ENCODE results near the gene MUC20. TPM values are rescaled to one million over a fixed set of nuclear protein-coding genes. Genes with fewer than 3 reads are reported as not detected.
"Not testable (repeated sequence)": the region's sequence is repeated elsewhere in the genome, so short reads cannot be mapped to it uniquely, and the experiment has no call there.

The MUC20 gene
- total RNA-seq, 3 donors from 2014 or later = 29.5 to 147 (median 112) TPM

DNA sequence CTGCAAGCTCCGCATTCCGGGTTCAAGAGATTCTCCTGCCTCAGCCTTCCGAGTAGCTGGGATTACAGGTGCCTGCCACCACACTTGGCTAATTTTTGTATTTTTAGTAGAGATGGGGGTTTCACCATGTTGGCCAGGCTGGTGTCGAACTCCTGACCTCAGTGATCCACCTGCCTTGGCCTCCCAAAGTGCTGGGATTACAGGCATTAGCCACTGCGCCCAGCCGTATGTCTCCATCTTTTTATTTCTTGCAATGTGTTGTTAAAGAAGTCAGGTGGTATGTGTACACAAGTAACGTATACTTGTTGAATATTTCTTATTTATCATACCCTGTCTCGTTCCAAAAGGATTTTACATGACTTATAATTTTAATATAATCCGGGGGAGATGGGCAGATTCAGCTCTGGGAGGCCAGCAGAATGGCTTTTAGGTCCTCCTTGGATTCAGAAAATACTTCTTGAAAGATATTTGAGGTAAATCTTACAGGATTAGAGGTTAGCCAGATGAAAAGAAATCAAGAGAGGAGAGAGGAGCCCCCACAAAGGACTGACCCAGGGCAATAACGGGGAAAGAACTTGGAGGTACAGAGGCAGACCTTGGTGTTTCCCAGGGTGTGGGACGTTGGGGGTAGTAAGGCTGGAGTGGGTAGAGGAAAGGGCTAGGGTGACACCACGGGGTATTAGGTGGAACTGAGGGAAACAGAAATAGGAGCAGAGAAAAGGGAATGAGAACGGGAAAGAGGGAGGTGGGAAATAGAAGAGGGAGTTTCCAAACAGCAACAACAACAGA lies 27.2 kb upstream of the MUC20 start:
- DNase-seq = no peak
- Histone ChIP-seq H3K4me3 (no peak overlapping the region), H3K9me3 (no peaks in the 10 kb centered on the region), H3K36me3 (ENCODE audit: low read depth) (peaks cover 8% of the 10 kb centered on the region), H3K4me1 (ENCODE audit: low read depth) (no peaks in the 10 kb centered on the region)
- intact Hi-C loops (cut with DNase I, micrococcal nuclease) = no loop called here
- ATAC-seq = no peak
- TF ChIP-seq, protein P1, sequence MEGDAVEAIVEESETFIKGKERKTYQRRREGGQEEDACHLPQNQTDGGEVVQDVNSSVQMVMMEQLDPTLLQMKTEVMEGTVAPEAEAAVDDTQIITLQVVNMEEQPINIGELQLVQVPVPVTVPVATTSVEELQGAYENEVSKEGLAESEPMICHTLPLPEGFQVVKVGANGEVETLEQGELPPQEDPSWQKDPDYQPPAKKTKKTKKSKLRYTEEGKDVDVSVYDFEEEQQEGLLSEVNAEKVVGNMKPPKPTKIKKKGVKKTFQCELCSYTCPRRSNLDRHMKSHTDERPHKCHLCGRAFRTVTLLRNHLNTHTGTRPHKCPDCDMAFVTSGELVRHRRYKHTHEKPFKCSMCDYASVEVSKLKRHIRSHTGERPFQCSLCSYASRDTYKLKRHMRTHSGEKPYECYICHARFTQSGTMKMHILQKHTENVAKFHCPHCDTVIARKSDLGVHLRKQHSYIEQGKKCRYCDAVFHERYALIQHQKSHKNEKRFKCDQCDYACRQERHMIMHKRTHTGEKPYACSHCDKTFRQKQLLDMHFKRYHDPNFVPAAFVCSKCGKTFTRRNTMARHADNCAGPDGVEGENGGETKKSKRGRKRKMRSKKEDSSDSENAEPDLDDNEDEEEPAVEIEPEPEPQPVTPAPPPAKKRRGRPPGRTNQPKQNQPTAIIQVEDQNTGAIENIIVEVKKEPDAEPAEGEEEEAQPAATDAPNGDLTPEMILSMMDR (IDR thresholded peaks at IDR 0.05) = no peak

DNA sequence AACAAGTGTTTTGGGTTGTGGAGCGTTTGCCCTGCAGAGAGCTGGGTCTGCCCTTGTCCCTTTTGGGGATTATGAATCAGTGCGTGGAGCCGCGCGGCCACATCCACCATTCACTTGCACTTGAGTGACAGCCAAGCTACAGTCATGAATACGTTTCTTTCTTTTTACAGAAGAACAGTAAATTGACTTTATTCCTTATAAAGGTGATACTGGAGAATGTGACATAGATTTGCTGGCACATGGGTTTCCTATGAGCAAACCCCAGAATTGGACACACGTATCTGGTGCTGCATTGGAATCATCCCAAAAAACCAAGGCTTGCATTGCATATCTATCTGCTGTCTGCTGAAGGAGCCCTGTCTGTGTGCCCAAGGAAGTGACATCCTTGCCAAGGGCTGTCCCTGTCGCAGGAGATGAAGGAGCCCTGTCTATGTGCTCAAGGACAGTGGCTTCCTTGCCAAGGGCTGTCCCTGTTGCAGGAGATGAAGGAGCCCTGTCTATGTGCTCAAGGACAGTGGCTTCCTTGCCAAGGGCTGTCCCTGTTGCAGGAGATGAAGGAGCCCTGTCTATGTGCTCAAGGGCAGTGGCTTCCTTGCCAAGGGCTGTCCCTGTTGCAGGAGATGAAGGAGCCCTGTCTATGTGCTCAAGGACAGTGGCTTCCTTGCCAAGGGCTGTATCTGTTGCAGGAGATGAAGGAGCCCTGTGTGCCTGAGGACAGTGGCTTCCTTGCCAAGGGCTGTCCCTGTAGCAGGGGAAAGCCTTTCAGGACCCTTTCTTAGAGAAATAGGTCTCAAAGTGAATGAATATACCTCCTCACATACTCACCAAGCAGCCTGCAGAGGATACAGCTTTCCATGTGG lies 26.3 kb upstream of the MUC20 start:
- DNase-seq; H3K36me3 ChIP-seq (ENCODE audit: low read depth); ATAC-seq; H3K4me1 ChIP-seq (ENCODE audit: low read depth); H3K4me3 ChIP-seq; H3K9me3 ChIP-seq; intact Hi-C loops (cut with DNase I, micrococcal nuclease): not testable (repeated sequence)

DNA sequence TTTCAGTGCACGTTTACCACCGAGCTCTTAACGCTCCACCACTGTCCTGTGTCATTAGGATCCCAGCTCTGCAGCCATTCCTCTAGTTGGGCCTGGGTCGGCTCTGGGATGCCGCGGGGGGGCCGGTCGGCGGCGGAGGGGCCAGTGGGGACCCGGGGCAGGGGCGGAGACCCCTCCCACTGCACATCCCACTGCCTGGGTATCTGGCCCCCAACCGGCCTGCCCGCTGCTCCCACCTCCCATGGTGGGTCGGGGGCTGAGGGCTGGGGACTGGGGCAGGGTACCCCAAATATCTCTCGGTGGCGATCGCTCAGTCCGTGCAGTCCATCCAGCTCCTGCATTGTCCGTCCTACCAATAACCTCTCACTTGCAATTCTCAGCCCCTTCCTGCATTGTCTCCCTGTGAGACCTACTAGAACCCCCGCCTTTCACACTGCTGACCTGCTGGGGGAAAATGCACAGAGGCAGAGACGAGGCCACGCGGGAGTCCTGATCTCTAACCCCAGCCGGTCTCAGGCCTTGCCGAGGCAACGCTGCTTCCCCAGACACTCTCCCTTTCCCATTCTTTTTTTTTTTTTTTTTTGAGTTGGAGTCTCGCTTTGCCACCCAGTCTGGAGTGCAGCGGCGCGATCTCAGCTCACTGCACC lies 24.0 kb upstream of the MUC20 start:
- H3K9me3 ChIP-seq = no peaks in the 10 kb centered on the region
- H3K36me3 ChIP-seq (ENCODE audit: low read depth) = peaks cover 8% of the 10 kb centered on the region
- H3K4me1 ChIP-seq (ENCODE audit: low read depth) = no peaks in the 10 kb centered on the region
- intact Hi-C loops (cut with DNase I, micrococcal nuclease) = no loop called here
- no peak overlapping the region for H3K4me3 ChIP-seq
- ATAC-seq (no peak), DNase-seq (no peak)
- TF ChIP-seq, protein P1 (IDR thresholded peaks at IDR 0.05) = no peak

DNA sequence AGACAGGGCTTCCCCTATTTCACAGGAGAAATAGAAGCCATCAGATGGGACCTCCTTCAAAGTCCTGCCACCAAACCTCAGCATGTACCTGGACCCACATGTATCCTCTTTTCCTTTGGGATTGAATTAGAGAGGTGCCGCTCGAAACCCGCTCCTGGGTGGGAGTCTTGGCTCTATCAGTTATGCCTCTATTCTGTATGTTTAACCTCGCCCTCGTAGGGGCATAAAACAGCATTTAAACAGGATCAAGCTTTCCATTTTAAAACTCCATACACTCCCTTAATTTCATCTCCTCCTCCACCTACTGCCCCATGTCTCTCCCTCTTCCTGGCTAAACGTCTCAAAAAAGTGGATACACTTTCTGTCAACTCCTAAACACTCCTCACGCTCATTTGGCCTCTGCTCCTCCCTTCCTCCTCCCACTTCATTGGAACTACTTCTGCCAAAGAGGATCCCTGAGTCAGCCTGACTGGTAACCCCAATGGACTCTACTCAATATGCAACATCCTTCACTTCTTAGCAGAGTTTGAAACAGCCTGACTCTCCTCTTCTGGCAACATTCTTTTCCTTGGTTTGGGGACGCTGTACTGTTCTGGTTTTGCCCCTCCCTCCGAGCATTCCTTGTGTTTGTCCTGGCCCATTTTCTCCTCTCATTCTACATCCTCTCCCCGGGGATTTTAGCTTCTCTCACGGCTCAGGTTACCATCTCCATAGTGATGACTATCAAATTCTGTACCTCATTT lies 23.0 kb upstream of the MUC20 start:
- intact Hi-C loops (cut with DNase I, micrococcal nuclease) = no loop called here
- H3K4me3 ChIP-seq = no peak overlapping the region
- TF ChIP-seq, protein P1 (IDR thresholded peaks at IDR 0.05) = no peak
- ATAC-seq = peak; percentile 30
- no peaks in the 10 kb centered on the region for H3K9me3 ChIP-seq
- no peaks in the 10 kb centered on the region for H3K36me3 ChIP-seq (ENCODE audit: low read depth)
- DNase-seq = no peak
- no peaks in the 10 kb centered on the region for H3K4me1 ChIP-seq (ENCODE audit: low read depth)

DNA sequence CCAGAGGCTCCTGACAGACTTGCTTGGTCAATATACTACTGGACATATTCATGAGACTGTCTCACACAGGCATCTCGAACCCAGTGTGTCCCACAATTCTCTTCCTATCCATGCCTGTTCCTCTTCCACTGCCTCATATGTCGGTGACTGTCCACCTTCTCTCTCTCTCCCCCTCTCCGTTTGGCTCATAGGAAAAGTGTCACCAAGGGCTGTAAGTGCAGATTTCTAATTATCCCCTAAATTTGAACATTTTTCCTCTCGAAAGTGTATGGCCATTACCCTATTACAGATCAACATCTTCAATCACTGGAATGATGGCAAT lies 22.5 kb upstream of the MUC20 start:
- DNase-seq = no peak
- no peaks in the 10 kb centered on the region for H3K9me3 ChIP-seq
- no peaks in the 10 kb centered on the region for H3K36me3 ChIP-seq (ENCODE audit: low read depth)
- no peak for ATAC-seq
- no peak overlapping the region for H3K4me3 ChIP-seq
- intact Hi-C loops (cut with DNase I, micrococcal nuclease) = no loop called here
- no peaks in the 10 kb centered on the region for H3K4me1 ChIP-seq (ENCODE audit: low read depth)
- TF ChIP-seq, protein P1 (IDR thresholded peaks at IDR 0.05) = no peak

All from mucosa of descending colon (tissue), 3 donors.